Stimulated activated CD8-positive, alpha-beta memory T cell treated with anti-CD3 and anti-CD28 coated beads, Interleukin-12 subunit alpha, Interleukin-12 subunit beta, amount 100 ng/mL, for 4 hours (primary cell): ENCODE measurements around the gene SPPL3.
"Not testable (repeated sequence)": the region's sequence is repeated elsewhere in the genome, so short reads cannot be mapped to it uniquely, and the experiment has no call there.

Experiments
- DNase-seq: peaks from one replicate; pipeline ENCODE4 v3.0.0-alpha.2; 2020; ENCODE audit warnings: low read depth

Gene SPPL3, protein sequence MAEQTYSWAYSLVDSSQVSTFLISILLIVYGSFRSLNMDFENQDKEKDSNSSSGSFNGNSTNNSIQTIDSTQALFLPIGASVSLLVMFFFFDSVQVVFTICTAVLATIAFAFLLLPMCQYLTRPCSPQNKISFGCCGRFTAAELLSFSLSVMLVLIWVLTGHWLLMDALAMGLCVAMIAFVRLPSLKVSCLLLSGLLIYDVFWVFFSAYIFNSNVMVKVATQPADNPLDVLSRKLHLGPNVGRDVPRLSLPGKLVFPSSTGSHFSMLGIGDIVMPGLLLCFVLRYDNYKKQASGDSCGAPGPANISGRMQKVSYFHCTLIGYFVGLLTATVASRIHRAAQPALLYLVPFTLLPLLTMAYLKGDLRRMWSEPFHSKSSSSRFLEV

DNA sequence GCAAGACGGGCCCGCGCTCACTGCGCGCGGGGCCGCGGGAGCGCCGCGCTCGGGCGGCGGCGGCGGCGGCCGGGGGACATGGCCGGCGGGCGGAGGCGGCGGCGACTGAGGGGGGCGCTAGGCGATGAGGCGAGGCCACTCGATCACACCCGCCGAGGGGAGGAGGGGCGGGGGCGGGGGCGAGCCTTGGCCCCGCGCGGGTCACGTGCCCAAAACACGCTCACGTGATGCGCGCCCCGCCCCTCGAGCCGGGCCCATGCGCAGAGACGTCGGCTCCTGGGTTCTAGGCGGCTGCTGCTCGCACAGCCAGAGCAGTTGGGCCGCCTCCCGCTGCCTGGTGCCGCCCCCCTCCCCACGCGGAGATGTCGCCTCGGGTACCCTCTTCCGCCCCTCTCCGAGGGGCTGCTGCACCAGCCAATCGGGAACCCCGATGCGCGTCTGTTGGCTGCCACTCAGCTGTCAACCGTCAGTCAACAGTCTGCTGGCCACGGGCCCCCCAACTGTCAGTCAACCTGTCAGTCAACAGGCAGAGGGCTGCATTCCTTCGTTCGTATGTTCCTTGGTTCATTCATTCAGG is at the start of gene SPPL3:
Gene SPPL3, minus strand, starts transcription at position 162 of the 577 bp plus-strand sequence. CDS start 491 bp downstream, outside the sequence.
- DNase-seq, result peak; percentile 92

DNA sequence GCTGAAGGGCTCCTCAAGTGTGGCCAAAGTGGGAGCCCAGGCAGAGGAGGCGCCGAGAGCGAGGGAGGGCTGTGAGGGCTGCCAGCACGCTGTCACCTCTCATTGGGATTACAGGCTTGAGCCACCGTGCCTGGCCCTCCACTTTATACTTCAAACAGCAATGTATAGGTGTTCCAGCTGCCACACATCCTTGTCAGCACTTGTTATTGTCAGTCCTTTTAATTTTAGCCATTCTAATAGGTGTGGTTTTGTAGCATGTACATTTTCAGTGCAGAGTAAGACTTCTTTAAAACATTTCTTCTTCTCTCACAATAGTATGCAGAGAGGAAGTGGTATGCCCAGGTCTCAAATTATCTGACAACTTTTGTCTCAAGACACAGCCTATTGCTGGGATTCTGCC is 46.6 kb upstream of the SPPL3 start:
- DNase-seq, result no peak

DNA sequence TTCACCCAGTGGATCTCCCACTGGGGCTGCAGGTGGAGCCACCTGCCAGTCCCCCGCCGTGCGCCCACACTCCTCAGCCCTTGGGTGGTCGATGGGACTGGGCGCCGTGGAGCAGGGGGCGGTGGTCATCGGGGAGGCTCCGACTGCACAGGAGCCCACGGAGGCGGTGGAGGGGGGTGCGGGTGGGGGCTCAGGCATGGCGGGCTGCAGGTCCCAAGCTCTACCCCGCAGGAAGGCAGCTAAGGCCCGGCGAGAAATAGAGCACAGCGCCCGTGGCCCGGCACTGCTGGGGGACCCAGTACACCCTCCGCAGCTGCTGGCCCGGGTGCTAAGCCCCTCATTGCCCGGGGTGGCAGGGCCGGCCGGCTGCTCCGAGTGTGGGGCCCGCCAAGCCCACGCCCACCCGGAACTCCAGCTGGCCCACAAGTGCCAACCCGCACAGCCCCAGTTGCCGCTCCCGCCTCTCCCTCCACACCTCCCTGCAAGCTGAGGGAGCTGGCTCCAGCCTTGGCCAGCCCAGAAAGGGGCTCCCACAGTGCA is 46.2 kb upstream of the SPPL3 start:
- not testable (repeated sequence) for DNase-seq

DNA sequence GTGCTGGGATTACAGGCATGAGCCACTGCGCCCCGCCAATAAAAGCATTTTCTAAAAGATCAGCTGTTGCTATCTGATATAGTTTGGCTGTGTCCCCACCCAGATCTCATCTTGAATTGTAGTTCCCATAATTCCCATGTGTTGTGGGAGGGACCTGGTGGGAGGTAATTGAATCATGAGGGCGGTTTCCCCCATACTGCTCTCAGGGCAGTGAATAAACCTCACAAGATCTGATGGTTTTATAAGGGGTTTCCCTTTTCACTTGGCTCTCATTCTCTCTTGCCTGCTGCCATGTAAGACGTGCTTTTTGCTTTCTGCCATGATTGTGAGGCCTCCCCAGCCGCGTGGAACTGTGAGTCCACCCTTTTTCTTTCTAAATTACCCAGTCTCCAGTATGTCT is 41.4 kb upstream of the SPPL3 start:
- DNase-seq, result not testable (repeated sequence)

DNA sequence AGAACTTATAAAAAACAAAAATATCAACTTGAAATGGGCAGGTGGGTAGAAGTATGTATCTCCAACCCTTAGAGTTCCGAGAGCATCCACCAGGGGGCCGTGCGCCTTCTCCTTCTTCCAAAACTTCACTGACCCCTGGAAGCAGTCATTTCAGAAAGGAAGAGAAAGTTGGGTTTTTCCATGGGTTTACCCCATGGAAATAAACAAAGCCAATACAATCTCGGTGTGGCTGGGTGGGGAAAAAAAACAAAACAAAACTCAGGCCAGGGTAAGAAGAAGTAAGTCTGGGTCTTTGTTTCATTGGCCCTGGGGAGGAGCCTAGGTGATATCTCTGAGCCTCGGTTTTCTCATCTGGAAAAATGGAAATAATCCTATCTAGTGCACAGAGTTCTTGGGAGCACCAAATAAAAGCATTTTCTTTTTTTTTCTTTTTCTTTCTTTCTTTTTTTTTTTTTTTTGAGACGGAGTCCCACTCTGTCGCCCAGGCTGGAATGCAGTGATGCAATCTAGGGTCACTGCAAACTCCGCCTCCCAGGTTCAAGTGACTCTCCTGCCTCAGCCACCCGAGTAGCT is 40.6 kb upstream of the SPPL3 start:
- DNase-seq, result peak; percentile 26

DNA sequence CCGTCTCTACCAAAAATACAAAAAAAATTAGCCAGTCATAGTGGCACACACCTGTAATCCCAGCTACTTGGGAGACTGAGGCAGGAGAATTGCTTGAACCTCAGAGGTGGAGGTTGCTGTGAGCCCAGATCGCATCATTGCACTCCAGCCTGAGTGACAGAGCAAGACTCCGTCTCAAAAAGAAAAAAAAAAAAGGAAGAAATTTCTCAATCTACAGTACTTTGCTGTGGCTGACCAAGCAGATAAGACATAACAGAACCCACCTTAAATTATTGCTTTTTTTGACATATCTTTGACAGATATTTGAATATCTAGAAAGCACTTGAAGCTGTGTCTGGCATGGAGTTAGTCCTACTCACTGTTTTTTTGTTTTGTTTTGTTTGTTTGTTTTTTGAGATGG is 39.3 kb upstream of the SPPL3 start:
- no peak for DNase-seq

DNA sequence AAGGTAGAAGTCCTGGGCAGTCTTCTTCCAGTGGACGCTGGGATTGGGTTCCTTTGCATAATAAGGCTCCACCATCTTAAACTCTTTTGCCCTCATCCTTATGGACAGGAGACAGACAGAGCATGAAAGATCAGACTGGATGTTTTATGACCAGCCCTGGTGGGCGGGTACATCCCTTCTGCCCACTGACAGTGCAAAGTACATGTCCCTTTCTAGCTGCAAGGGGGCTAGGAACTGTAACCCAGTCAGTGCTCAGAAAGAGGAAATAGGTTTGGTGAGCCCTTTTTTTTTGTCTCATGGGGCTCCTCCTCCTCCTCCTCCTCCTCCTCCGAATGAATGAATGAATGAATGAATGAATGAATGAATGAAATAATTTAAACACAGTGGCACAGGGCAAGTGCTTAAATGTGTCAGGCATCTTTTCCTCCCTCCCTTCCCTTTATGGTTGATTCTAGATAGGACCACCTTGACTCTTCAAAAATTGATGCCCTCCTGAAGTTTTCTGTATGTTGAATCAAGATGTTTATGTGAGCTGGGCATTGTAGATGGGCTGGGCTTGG is 37.8 kb upstream of the SPPL3 start:
- DNase-seq, result no peak

DNA sequence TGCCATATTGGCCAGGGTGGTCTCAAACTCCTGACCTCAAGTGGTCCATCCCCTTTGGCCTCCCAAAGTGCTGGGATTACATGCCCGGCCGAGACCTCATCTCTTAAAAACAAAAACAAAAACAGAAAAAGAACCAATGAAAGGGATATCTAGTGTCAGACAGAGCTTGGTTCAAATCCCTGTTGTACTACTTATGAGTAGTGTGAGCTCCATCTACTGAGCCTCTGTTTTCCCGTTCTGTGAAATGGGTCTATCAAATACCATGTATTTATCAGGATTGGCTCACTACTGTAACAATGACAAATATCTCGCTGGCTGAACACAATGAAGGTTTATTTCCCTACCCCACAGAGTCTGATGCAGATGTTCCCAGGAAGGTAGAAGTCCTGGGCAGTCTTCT is 37.3 kb upstream of the SPPL3 start:
- DNase-seq, result no peak

DNA sequence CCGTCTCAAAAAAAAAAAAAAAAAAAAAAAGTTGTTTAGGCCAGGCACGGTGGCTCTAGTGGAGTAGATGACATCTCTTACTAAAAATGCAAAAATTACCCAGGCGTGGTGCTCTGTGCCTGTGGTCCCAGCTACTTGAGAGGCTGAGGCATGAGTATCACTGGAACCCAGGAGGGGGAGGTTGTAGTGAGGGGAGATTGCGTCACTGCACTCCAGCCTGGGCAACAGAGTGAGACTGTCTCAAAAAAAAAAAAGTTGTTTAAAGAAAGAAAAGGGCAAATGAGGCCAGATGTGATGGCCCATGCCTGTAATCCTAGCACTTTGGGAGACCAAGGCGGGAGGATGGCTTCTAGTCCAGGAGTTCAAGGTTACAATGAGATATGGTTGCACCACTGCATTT is 36.6 kb upstream of the SPPL3 start:
- DNase-seq, result no peak

DNA sequence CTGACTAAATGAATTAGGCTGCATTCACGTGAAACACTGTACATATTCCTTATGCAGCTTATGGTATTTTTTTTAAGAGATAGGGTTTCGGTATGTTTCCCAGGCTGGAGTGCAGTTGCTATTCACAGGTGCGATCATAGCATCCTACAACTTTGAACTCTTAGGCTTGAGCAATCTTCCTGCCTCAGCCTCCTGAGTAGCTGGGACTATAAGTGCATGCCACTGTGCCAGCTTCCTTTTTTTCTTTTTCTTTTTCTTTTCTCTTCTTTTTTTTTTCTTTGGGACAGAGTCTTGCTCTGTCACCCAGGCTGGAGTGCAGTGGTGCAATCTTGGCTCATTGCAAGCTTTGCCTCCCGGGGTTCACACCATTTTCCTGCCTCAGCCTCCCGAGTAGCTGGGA is 35.8 kb upstream of the SPPL3 start:
- DNase-seq, result no peak

DNA sequence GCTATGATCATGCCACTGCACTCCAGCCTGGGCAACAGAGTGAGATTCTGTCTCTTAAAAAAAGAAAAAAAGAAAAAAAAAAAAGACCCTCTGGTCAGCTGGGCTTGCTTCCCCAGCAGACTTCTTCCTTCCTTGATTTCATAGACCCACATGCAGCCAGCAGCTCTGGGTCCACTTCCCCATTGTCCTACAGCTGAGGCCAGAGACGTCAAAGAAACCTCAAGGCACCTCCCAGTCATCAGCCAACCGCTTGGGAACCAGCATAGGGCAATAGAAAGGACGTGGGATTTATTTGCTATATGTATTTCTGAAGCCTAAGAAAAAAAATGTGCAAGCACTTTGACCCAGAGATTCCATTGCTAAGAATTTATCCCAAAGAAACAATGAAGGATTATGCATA is 35.4 kb upstream of the SPPL3 start:
- no peak for DNase-seq

DNA sequence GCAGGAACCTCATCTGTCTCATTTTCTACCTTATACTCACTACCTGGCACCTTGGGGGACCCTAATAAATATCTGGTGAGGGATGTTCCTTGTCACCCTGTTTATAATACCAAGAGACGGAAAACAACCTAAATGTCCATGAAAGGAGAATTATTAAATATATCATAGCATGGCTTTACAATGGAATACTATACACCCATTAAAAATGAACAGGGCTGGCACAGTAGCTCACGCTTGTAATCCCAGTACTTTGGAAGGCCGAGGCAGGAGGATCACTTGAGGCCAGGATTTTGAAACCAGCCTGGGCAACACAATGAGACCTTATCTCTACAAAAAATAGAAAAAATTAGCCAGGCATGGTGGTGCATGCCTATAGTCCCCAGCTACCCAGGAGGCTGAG is 34.3 kb upstream of the SPPL3 start:
- DNase-seq, result no peak

DNA sequence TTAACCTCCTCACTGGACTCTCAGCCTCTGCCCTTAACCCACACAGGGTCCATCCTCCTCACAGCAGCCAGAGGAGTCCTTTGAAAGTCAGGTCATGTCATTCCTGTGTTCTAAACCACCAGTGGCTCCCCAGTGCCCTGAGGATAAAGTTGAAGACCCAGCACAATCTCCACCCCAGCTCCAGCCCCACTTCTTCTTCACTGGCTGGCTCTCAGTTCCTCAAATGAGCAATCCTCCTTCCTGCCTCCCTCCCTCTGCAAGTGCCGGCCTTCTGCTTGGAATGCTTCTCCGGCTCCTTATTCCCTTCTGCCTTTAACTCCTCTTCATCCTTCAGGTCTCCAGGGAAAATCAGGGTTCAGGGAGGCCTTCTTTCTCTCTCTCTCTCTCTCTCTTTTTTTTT is 32.0 kb upstream of the SPPL3 start:
- no peak for DNase-seq

DNA sequence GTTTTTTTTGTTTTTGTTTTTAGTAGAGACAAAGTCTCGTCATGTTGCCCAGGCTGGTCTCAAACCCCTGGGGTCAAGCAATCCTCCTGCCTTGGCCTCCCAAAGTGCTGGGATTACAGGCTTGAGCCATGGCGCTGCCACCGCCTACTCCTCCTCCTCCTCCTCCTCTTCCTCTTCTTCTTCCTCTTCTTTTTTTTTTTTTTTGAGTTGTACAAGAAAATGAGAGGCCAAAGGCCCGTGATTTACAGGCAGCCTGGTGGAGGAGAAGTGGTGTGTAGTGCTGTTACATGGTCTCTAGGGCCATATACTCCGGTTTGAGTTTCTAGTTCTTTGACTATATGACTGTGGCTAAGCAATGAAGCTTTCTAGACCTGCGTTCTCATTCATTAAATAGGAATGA is 29.6 kb upstream of the SPPL3 start:
- no peak for DNase-seq

DNA sequence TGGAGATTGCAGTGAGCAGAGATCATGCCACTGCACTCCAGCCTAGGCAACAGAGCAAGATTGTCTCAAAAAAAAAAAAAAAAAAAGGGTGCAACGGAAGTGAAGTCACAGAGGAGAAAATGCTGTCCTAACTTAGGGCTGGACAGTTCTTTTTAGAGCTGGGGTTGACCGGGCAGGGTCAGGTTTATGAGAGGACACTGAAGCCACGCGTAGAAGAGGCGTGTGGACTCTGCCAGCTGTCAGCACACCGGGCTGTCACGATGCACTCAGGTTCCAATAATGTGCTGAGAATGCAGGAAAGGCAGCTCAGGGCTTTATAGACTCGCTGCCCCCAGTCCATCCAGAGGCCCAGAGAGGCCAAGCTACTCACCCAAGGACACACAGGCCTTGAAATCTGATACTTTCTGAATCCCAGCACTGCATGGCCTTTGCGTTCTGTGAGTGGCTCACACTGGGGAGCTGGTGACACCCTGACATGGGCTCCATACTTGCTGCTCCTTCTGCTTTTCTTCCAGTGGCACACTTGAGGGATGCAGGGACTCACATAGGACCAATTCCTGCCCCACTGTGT is 28.9 kb upstream of the SPPL3 start:
- no peak for DNase-seq

DNA sequence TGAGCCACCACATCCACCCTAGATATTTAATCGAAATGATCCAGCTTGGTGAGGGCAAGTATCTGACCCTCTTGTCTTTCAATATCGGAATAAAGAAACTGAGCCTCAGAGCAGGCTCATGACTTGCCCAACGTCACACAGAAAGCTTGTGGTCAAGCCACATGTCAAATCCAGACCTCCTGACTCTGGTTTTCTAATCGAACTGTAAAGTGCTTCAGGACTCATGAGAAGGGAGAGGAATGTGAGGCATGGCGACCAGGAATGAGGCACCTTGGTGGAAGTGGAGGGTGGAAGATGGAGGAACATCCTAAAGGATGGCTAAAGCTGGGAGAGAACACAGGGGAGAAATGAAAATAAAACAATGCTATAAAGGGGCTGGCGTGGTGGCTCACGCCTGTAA is 27.9 kb upstream of the SPPL3 start:
- no peak for DNase-seq

DNA sequence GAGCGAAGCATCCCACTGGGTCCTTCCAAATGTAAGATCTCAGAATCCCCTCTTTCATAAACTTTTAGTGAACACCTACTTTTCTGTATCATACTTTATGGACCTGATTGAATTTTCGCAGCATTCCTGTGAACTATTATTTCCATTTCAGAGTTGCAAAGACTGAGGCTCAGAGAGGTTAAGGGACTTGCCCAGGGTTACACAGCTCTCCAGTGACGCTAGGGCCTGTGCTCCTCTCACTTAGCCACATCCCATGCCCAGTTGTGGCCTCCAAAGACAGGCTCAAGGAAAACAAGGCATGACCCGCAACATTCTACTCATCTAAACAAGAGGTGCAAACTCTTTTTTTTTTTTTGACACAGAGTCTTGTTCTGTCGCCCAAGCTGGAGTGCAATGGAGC is 25.9 kb upstream of the SPPL3 start:
- no peak for DNase-seq

DNA sequence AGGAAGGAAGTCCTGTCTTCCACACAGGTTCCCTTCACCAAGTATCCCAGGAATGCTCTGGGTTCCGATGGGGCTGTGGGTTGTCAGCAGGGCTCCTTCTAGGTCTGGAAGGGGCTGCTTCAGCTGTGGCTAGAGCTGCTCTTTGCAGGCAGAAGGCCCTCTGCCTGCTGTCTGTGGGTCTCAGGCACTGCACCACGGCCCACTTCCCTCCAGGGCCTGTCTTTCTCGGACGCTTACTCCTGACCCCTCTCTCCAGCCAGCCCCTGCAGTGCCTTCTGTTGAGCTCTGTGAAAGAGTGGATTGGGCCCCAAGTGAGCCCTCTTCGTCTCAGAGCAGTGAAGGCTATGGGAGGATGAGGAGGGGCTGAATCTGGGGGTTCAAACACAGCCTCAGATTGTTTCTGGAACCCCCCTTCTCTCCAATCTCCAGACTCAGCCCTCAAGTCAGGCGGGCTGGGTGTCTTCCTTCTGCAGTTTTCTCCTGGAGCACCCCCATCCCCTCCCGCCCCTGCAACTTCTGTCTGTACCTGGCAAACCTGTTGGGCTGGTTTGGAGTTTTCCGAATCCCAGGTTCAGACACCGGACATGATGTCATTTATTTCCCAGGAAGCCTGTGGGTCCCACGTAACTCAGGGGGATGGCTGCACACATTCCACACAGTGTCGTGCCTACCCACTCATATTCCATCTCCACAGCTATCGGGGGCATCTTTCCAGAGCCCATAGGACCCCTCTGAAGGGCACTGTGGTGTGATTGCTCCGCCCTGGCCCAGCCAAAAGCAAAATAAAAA is 24.9 kb upstream of the SPPL3 start:
- DNase-seq, result no peak

DNA sequence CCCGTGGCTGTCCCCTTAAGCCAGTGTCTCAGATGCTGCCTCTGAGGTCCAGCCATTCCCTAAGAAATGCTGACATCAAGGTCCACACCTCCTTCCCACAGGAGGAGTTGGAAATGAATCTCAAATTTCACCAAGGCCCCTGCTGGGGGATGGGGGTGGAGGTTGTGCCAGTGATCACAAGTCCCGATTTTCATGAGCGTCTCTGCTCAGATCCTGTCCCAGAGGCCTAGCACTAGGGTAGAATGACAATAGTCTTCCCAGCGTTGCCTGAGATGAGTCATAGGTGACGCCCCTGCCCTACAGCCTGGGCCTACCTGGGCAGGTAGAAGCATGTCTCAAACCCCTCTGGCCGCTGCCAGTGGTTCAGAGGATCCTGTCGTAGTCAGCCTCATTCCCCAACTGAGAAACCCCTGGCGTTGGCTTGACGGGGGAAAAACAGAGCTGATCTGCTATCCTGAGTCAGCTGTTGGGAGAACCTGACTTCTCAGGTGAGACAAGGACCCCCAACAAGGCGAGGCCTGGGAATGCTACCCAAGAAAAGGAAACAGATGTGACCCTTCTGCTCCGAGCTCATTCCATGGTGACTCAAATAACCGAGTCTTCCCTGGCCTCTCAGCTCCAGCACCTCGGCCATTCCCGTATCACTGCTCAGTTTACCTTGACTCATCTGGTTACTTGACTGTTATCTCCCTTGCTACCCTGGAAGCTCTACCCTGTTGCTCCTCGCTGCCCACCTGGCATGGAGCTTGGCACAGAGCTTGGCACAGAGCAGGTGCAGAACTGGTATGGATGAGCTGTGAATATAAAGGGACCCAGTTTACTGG is 21.8 kb upstream of the SPPL3 start:
- no peak for DNase-seq

DNA sequence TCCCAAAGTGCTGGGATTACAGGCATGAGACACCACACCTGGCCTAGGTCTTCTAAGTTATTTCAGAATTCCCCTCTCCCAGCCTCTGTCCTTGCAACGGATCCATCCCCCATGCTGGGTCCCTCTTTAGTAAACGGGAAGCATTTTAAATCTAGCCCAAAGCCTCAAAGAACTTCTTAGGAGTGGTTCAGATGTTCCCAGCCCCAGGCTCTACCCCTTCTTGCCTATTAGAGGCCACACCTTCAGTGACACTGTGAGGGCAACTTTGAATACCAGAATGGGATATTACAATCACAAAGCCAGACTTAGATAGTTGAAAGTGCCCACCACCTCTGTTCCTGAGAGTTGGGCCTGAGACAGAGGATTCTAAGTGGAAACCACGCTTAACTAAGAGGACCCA is 18.1 kb upstream of the SPPL3 start:
- no peak for DNase-seq

DNA sequence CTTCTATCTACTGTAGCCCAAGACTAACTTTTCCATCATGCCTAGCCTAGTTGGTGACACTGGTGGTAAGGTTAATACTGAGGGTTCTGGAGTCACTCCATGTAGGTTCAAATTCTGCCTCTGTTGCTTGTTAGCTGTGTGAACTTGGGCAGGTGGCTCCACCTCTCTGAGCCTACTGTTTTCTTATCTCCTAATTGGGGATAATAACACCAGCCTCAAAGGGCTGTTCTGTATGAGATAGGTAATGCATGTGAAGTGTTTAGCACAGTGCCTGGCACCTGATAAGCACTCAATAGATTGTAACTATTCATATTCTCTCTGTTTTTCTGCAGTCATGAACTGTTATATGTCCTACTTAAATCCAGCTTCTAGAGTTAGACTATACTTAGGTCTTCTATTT is 17.5 kb upstream of the SPPL3 start:
- DNase-seq, result no peak
